HepG2 (cell line): ENCODE results near the gene POLR1C. TPM values are rescaled to one million over a fixed set of nuclear protein-coding genes. Genes with fewer than 3 reads are reported as not detected.

ENCODE experiments used
- ARNTL ChIP-seq: sonication (generic); formaldehyde crosslinking; IDR thresholded peaks from 2 replicates; pipeline ENCODE4 v1.4.0; 2020; ENCODE audit warnings: mild to moderate bottlenecking, missing genetic modification reagents
- ATF4 ChIP-seq, 2 experiments: fragments of 450-650 bp in 1 of 2; sonication (generic) in 1 of 2; formaldehyde crosslinking; IDR thresholded peaks; 2 replicates each; pipeline versions ENCODE4 v1.5.0 to v1.8.0; 2020 to 2022; ENCODE audit warnings: mild to moderate bottlenecking in 1 of 2, missing genetic modification reagents in 1 of 2
- ATM ChIP-seq: fragments of 450-650 bp; IDR thresholded peaks from 2 replicates; pipeline ENCODE4 v1.7.1; 2017; ENCODE audit warnings: mild to moderate bottlenecking, borderline replicate concordance
- BRCA1 ChIP-seq: sonication (generic); formaldehyde crosslinking; IDR thresholded peaks from 2 replicates; pipeline ENCODE4 v1.4.0; 2020; ENCODE audit warnings: missing genetic modification reagents
- CSRNP2 ChIP-seq: sonication (generic); formaldehyde crosslinking; conservative IDR thresholded peaks from 2 replicates; pipeline ENCODE4 v1.8.0; 2022; ENCODE audit warnings: low read depth, missing genetic modification reagents
- EEA1 ChIP-seq: sonication (generic); formaldehyde crosslinking; IDR thresholded peaks from 2 replicates; pipeline ENCODE4 v1.5.1; 2020; ENCODE audit warnings: mild to moderate bottlenecking, missing genetic modification reagents, borderline replicate concordance
- FOXK2 ChIP-seq: fragments of 450-650 bp; IDR thresholded peaks from 2 replicates; pipeline ENCODE4 v1.6.1; 2016
- IRF1 ChIP-seq: sonication (generic); formaldehyde crosslinking; IDR thresholded peaks from 2 replicates; pipeline ENCODE4 v1.4.0; 2020; ENCODE audit warnings: low read depth, mild to moderate bottlenecking, missing genetic modification reagents
- LBX2 ChIP-seq: sonication (generic); formaldehyde crosslinking; IDR thresholded peaks from 2 replicates; pipeline ENCODE4 v1.5.0; 2020; ENCODE audit warnings: missing genetic modification reagents, mild to moderate bottlenecking, borderline replicate concordance
- MATR3 ChIP-seq: sonication (generic); formaldehyde crosslinking; IDR thresholded peaks from 2 replicates; pipeline ENCODE4 v1.4.0; 2020; ENCODE audit warnings: missing genetic modification reagents
- MEIS1 ChIP-seq: sonication (generic); formaldehyde crosslinking; IDR thresholded peaks from 2 replicates; pipeline ENCODE4 v1.9.0; 2021; ENCODE audit warnings: mild to moderate bottlenecking, missing genetic modification reagents, moderate library complexity, borderline replicate concordance
- RFXANK ChIP-seq: IDR thresholded peaks from 2 replicates; pipeline ENCODE4 v1.6.1; 2016
- RFXAP ChIP-seq: sonication (generic); formaldehyde crosslinking; IDR thresholded peaks from 2 replicates; pipeline ENCODE4 v1.4.0; 2020; ENCODE audit warnings: missing genetic modification reagents, borderline replicate concordance
- TAF1 ChIP-seq: sonication (generic); formaldehyde crosslinking; IDR thresholded peaks from 2 replicates; pipeline ENCODE4 v1.4.0; 2020; ENCODE audit warnings: missing genetic modification reagents
- TCF12 ChIP-seq, 2 experiments: fragments of 450-650 bp in 1 of 2; sonication (generic) in 1 of 2; formaldehyde crosslinking in 1 of 2; IDR thresholded peaks; 2 replicates each; pipeline versions ENCODE4 v1.6.1 to v1.8.0; 2017 to 2022; ENCODE audit warnings: antibody characterized with exemption in 1 of 2, mild to moderate bottlenecking in 1 of 2, missing genetic modification reagents in 1 of 2, moderate library complexity in 1 of 2
- TCF7L2 ChIP-seq: IDR thresholded peaks from 2 replicates; pipeline ENCODE4 v1.6.1; 2011; ENCODE audit warnings: mild to moderate bottlenecking, low read depth, low read length, moderate library complexity
- ZBTB37 ChIP-seq: sonication (generic); formaldehyde crosslinking; IDR thresholded peaks from 2 replicates; pipeline ENCODE4 v1.4.0; 2020; ENCODE audit warnings: mild to moderate bottlenecking, missing genetic modification reagents
- ZFP37 ChIP-seq: sonication (generic); formaldehyde crosslinking; IDR thresholded peaks from 2 replicates; pipeline ENCODE4 v1.4.0; 2020; ENCODE audit warnings: missing genetic modification reagents, borderline replicate concordance
- ZNF30 ChIP-seq: sonication (generic); formaldehyde crosslinking; IDR thresholded peaks from 2 replicates; pipeline ENCODE4 v1.5.0; 2020; ENCODE audit warnings: mild to moderate bottlenecking, missing genetic modification reagents
- ZNF629 ChIP-seq: sonication (generic); formaldehyde crosslinking; conservative IDR thresholded peaks from 2 replicates; pipeline ENCODE4 v1.5.0; 2020; ENCODE audit warnings: missing genetic modification reagents
- ZNF7 ChIP-seq: IDR thresholded peaks from 2 replicates; pipeline ENCODE4 v1.6.1; 2016; ENCODE audit warnings: missing biosample characterization, missing genetic modification reagents
- ZNF784 ChIP-seq: sonication (generic); formaldehyde crosslinking; IDR thresholded peaks from 2 replicates; pipeline ENCODE4 v1.5.1; 2020; ENCODE audit warnings: missing genetic modification reagents, mild to moderate bottlenecking, borderline replicate concordance
- ZNF816 ChIP-seq: sonication (generic); formaldehyde crosslinking; IDR thresholded peaks from 2 replicates; pipeline ENCODE4 v1.8.0; 2022; ENCODE audit warnings: missing genetic modification reagents, mild to moderate bottlenecking, borderline replicate concordance
- polyA plus RNA-seq, 8 experiments: library from polyadenylated mRNA; depleted of rRNA in 3 of 8; stranded (reverse) in 7 of 8; unstranded in 1 of 8; fragments of >200 nt; fragmentation: Illumina TruSeq in 4 of 8; extraction: Trizol in 4 of 8; gene quantifications; 2 replicates each; pipeline versions ENCODE4 v1.2.1 to v1.2.3, GENCODE V29; 2011 to 2016; ENCODE audit warnings: low read depth in 4 of 8, missing spikeins in 1 of 8, mixed read lengths in 1 of 8; ENCODE audit not compliant: insufficient read depth in 1 of 8
- total RNA-seq, 5 experiments: library from RNA; depleted of rRNA; stranded (reverse); fragments of >200 nt; fragmentation: Illumina TruSeq; extraction: Trizol; gene quantifications; 2 replicates each; pipeline ENCODE4 v1.2.3, GENCODE V29; 2016; ENCODE audit warnings: low read depth in 1 of 5

POLR1C gene
- total and polyA plus RNA-seq, 2 of the 13 experiments (the other 11 are each of a cell fraction or from before 2014, with no cell fraction given) = 62.6 to 72.2 TPM

GRCh38 chr6:43509984-43510826 lies 6.7 kb upstream of the POLR1C start, which contains the start of gene LRRC73 (continued):
- TF ChIP-seq ZNF30 (CRISPR knock-in tag) (no peak), BRCA1 (CRISPR knock-in tag) (no peak), LBX2 (CRISPR knock-in tag) (no peak), ZNF816 (CRISPR knock-in tag) (no peak), MEIS1 (peak; percentile 77; the same call in 1 of the 2 replicates), CSRNP2 (CRISPR knock-in tag) (no peak), TCF7L2 (no peak), FOXK2 (no peak), RFXANK (CRISPR knock-in tag) (peak; percentile 99), ARNTL (CRISPR knock-in tag) (no peak), ZNF629 (CRISPR knock-in tag) (no peak), ZBTB37 (CRISPR knock-in tag) (no peak), RFXAP (peak; percentile 99), IRF1 (no peak), TAF1 (CRISPR knock-in tag) (0 out of 2 replicates have a peak, but pooled peaks have one; percentile 15), EEA1 (CRISPR knock-in tag) (no peak), ZNF7 (no peak), ZNF784 (CRISPR knock-in tag) (peak; percentile 89; the same call in 1 of the 2 replicates), ZFP37 (CRISPR knock-in tag) (no peak), ATF4 (CRISPR knock-in tag; IDR thresholded peaks at IDR 0.05) (no peak), TCF12 (IDR thresholded peaks at IDR 0.05) (no peak), TCF12 (CRISPR knock-in tag; IDR thresholded peaks at IDR 0.05) (no peak), ATM (no peak), MATR3 (CRISPR knock-in tag) (no peak)
